NCI-H2171 treated with DMSO at 0.1 percent for 48 hours (cell line): ENCODE results near the gene SVIL.
A peak's percentile ranks its signal among the peaks of the same experiment; 100 is the strongest.

Experiments
- DNase-seq: peaks from one replicate; lab custom pipeline; 2025; lab: John Stamatoyannopoulos, UW

SVIL gene

DNA sequence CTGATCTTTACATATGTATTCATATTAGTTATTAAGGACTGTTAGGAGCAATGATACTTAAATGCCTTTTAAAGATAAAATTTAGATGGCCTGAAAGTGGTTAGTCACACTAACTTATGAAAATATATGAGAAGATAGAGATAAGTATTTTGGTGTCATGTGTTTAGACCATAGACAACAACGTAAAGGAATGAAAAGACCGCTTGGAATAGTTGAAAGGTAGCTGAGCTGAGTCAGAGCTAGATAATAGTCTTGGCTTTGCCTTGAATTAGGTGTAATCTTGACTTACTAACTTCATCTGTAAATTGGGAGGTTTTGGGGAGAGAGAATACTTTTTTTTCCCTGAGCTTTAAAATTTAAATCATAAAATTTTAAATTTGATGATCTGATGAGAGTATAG, 218.9 kb downstream of the SVIL start:
- no peak for DNase-seq

GRCh38 chr10:29414501-29414900, 220.3 kb downstream of the SVIL start:
- no peak for DNase-seq

- no peak for DNase-seq
Observed at GRCh38 chr10:29412485-29412884, 222.3 kb downstream of the SVIL start.

DNA sequence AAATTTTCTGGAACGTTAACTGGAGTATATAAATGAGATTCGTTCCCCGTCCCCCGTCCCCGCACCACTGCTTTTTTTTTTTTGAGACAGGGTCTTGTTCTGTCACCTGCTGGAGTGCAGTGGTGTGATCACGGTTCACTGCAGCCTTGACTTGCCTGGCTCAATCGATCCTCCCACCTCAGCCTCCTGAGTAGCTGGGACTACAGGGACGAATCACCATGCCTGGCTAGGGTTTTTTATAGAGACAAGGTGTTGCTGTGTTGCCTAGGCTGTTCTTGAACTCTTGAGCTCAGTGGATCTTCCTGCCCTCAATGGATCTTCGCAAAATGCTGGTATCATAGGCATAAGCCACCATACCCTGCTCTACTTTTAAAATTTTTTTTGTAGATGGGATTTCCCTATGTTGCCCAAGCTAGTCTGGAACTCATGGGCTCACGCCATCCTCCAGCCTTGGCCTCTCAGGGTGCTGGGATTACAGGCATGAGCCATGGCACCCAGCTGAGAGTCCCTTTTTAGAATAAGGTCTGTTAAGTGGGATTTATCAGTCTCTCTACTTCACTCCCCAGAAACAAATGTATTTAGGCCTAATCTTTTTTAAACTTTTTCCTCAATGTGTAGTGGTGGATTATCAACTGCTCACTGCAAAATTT, 223.0 kb downstream of the SVIL start:
- DNase-seq = no peak

DNA sequence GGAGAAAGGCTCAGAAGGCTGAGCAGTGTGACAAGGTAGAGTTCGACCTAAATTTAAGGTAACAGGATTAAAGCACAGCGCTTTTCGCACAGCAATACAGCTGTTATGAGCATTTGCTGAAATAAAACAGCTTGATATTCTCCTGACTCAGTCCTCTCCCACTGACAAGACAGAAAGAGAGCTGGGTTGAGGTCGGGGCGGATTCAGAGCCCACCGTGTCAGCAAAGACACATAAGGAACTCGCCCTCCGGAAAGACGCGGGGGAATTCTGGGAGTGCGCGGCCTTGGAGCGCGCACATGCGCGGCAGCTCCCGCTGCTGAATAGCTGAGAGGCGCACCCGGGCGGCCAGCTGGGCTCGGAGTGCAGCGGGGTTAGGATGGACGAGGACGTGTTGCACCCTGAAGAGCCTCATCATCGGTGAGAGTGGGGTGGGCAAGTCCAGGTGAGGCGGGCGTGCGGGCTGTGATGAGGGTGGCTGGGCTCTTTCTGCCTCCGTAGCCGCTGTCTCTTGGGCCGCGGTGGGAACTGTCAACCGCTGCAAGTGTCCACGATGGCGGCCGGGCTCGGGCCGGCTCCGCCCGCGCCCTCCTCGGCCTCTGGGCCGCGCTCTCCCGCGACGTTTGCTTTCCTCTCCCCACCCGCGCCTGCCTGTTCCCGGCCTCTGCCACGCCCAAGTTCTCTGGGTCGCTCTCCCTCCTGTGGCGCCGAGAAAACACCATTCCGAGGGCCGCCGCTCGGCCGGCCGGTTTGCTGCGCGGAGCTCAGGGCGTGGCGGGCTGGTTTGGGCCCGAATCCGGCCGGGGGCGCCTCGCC, 225.3 kb downstream of the SVIL start:
- DNase-seq = peak; percentile 54

DNA sequence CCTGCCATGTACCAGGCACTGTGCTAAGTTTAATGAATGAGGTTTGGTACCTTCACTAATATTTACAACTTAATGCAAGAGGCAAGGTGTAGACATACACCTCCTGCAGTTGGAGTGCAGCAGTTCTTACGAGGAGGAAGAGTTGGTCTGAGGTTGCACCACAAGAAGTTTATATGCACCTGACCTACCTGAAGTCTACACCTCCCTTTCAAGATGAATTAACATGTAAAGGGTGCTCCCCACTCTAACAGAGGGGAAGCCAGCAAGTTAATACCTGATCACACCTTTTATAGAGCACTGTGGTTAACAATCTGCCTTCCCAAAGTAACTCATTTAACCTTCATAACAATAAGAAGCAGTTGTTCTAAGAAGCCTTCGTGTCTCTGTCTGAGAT, 225.9 kb downstream of the SVIL start:
- DNase-seq = no peak
